K562 (cell line): ENCODE results near the gene IGDCC3. TPM values are rescaled to one million over a fixed set of nuclear protein-coding genes. Genes with fewer than 3 reads are reported as not detected.

Source experiments
- ATAC-seq: fragments of 200-7000 bp; cut with Tn5 transposase; 3 replicates; pipeline ENCODE4 v1.9.1; 2020; ENCODE audit warnings: moderate library complexity
- BruUV-seq: library from RNA; stranded (reverse); fragments of 400-500 nt; replicated peaks from 2 replicates; lab custom pipeline; 2021; lab: Mats Ljungman, UMichigan
- CTCF ChIA-PET: fragments of 300-600 bp; formaldehyde crosslinking; extraction: SDS; loops from one replicate; lab custom pipeline; 2021; ENCODE audit warnings: low intra/inter-chr PET ratio; lab: Yijun Ruan, JAX
- POLR2A ChIA-PET: fragments of 300-600, 350-650 bp; sonication (Branson Sonifier 250); formaldehyde crosslinking; extraction: SDS; loops from one replicate; lab custom pipeline; 2021; ENCODE audit warnings: antibody characterized with exemption, inconsistent platforms; lab: Yijun Ruan, JAX
- DNase-seq, 4 experiments: peaks; one replicate each; pipeline versions ENCODE4 v3.0.0 to v3.0.0-alpha.2; 2011 to 2018; ENCODE audit warnings: low spot score in 3 of 4, mixed read lengths in 3 of 4; ENCODE audit errors: extremely low read depth in 1 of 4
- FAIRE-seq: peaks from 2 replicates; lab custom pipeline; 2011; peaks lifted over from hg19 to GRCh38; lab: Jason Lieb, UNC
- H2AFZ ChIP-seq: 2 replicates; pipeline ENCODE4 v1.6.0; 2011; ENCODE audit warnings: low read depth, low read length, control low read depth, inconsistent platforms
- H3K27ac ChIP-seq: fragments of 200-600 bp; 3 replicates; pipeline ENCODE4 v1.8.0; 2011; ENCODE audit warnings: low read depth, mild to moderate bottlenecking, control low read depth, inconsistent platforms, low read length, moderate library complexity, mixed read lengths; ENCODE audit errors: extremely low read depth
- H3K27me3 ChIP-seq, 2 experiments: fragments of 300-600 bp in 1 of 2; 2 replicates in 1 of 2; 3 replicates in 1 of 2; pipeline versions ENCODE4 v1.6.0 to v1.8.0; 2011; ENCODE audit warnings: inconsistent platforms in 2 of 2, low read length in 2 of 2, mild to moderate bottlenecking in 1 of 2, mixed read lengths in 1 of 2, moderate library complexity in 1 of 2; ENCODE audit not compliant: control insufficient read depth in 2 of 2, insufficient read depth in 2 of 2
- H3K36me3 ChIP-seq: fragments of 300-600 bp; 3 replicates; pipeline ENCODE4 v1.8.0; 2011; ENCODE audit warnings: mild to moderate bottlenecking, low read length, inconsistent platforms; ENCODE audit not compliant: control insufficient read depth, insufficient read depth
- H3K4me1 ChIP-seq, 2 experiments: fragments of 200-600 bp in 1 of 2; replicated peaks in 1 of 2; 2 replicates in 1 of 2; 3 replicates in 1 of 2; pipeline versions ENCODE4 v1.5.1 to v1.8.0; 2011; ENCODE audit warnings: inconsistent platforms in 2 of 2, low read length in 2 of 2, mild to moderate bottlenecking in 1 of 2, mixed read lengths in 1 of 2, moderate library complexity in 1 of 2; ENCODE audit not compliant: control insufficient read depth in 2 of 2, insufficient read depth in 2 of 2
- H3K4me2 ChIP-seq: 2 replicates; pipeline ENCODE4 v1.6.1; 2011; ENCODE audit warnings: low read length, control low read depth, inconsistent platforms, mixed read lengths; ENCODE audit not compliant: insufficient read depth
- H3K4me3 ChIP-seq: fragments of 200-600 bp; sonication (generic), shearing (Covaris generic); 2 replicates; pipeline ENCODE4 v1.5.1; 2016; ENCODE audit warnings: control low read depth, inconsistent platforms
- H3K79me2 ChIP-seq: fragments of 200-600 bp; 3 replicates; pipeline ENCODE4 v1.8.0; 2011; ENCODE audit warnings: low read length, inconsistent platforms; ENCODE audit not compliant: control insufficient read depth, insufficient read depth
- H3K9ac ChIP-seq, 2 experiments: 2 replicates each; pipeline versions ENCODE4 v1.6.0 to v1.6.1; 2011; ENCODE audit warnings: low read depth in 2 of 2, low read length in 2 of 2, control low read depth in 1 of 2, inconsistent platforms in 1 of 2, mild to moderate bottlenecking in 1 of 2, mixed read lengths in 1 of 2; ENCODE audit not compliant: insufficient read depth in 1 of 2
- H3K9me1 ChIP-seq: one replicate; pipeline ENCODE4 v1.6.0; 2011; ENCODE audit warnings: inconsistent platforms, mild to moderate bottlenecking, low read length, moderate library complexity; ENCODE audit not compliant: control insufficient read depth, insufficient read depth
- H3K9me3 ChIP-seq: replicated peaks from 2 replicates; pipeline ENCODE4 v1.5.1; 2011; ENCODE audit warnings: low read depth, low read length, inconsistent platforms; ENCODE audit not compliant: control insufficient read depth, insufficient read depth
- H4K20me1 ChIP-seq: replicated peaks from 2 replicates; pipeline ENCODE4 v1.6.1; 2011; ENCODE audit warnings: low read length, inconsistent platforms, mixed read lengths; ENCODE audit not compliant: control insufficient read depth, insufficient read depth
- FOXA3 ChIP-seq, 2 experiments: fragments of 450-650 bp in 1 of 2; sonication (generic) in 1 of 2; formaldehyde crosslinking; IDR thresholded peaks in 1 of 2; conservative IDR thresholded peaks in 1 of 2; 2 replicates each; pipeline versions ENCODE4 v1.4.0 to v1.8.0; 2020 to 2022; ENCODE audit warnings: mild to moderate bottlenecking in 2 of 2, missing genetic modification reagents in 1 of 2
- MCM2 ChIP-seq: fragments of 450-650 bp; IDR thresholded peaks from 2 replicates; pipeline ENCODE4 v1.6.1; 2017; ENCODE audit warnings: low read depth, mild to moderate bottlenecking
- SUPT5H ChIP-seq: fragments of 450-650 bp; IDR thresholded peaks from 2 replicates; pipeline ENCODE4 v1.6.1; 2016
- ZNF140 ChIP-seq: fragments of 250-450 bp; sonication (Bioruptor Pico); IDR thresholded peaks from 2 replicates; pipeline ENCODE4 v1.8.0; 2021; ENCODE audit warnings: moderate library complexity, mild to moderate bottlenecking, inconsistent platforms
- WGBS: fragments of 100-300 bp; shearing (Covaris generic); methylation state at CpG from one replicate; pipeline ENCODE4 v1.1.6; 2016; ENCODE audit warnings: low coverage, mixed read lengths; ENCODE audit not compliant: insufficient coverage; ENCODE audit errors: missing lambda C conversion rate; 5-methylcytosine and 5-hydroxymethylcytosine counted together
- in situ Hi-C: fragments of 300-500 bp; cut with MboI; formaldehyde crosslinking; loops from 4 replicates; pipeline ENCODE4 v1.15.0; 2018; ENCODE audit warnings: inconsistent platforms, mixed read lengths
- intact Hi-C: fragments of 100-400 bp; cut with micrococcal nuclease; formaldehyde crosslinking; loops from 2 replicates; pipeline ENCODE4 v1.14.2; 2022
- polyA plus RNA-seq, 8 experiments: library from polyadenylated mRNA; depleted of rRNA in 4 of 8; stranded (reverse) in 5 of 8; unstranded in 3 of 8; fragments of >200 nt; fragmentation: Nextera tagmentation in 2 of 8; fragmentation: Illumina TruSeq in 1 of 8; extraction: Ambion mirVana in 2 of 8; extraction: Trizol in 1 of 8; gene quantifications; 2 replicates each; pipeline versions ENCODE4 v1.2.1 to v1.2.3, GENCODE V29; 2011 to 2014; ENCODE audit warnings: inconsistent platforms in 1 of 8, missing spikeins in 1 of 8
- total RNA-seq, 7 experiments: library from RNA; depleted of rRNA in 6 of 7; stranded (reverse); fragments of >200 nt in 6 of 7; fragmentation: Illumina TruSeq in 2 of 7; extraction: Trizol in 2 of 7; gene quantifications; 2 replicates each; pipeline versions ENCODE4 v1.2.1 to v1.2.3, GENCODE V29; 2011 to 2021; ENCODE audit warnings: low replicate concordance in 1 of 7
- TF ChIP-seq, protein P1 (sequence below): sonication (generic); formaldehyde crosslinking; IDR thresholded peaks from 2 replicates; pipeline ENCODE4 v1.8.1; 2023; ENCODE audit warnings: mild to moderate bottlenecking, missing genetic modification reagents
- TF ChIP-seq, protein P2 (sequence below): sonication (generic); formaldehyde crosslinking; IDR thresholded peaks from 2 replicates; pipeline ENCODE4 v1.8.0; 2022; ENCODE audit warnings: mild to moderate bottlenecking, missing genetic modification reagents
- TF ChIP-seq, protein P3 (sequence below): fragments of 200-400 bp; formaldehyde crosslinking; IDR thresholded peaks from 2 replicates; pipeline ENCODE4 v1.6.1; 2017; ENCODE audit warnings: mild to moderate bottlenecking, low read depth, low read length, moderate library complexity

IGDCC3 gene
- total and polyA plus RNA-seq, 9 of the 15 experiments (the other 6 are each of a cell fraction or from before 2014, with no cell fraction given): not detected

DNA sequence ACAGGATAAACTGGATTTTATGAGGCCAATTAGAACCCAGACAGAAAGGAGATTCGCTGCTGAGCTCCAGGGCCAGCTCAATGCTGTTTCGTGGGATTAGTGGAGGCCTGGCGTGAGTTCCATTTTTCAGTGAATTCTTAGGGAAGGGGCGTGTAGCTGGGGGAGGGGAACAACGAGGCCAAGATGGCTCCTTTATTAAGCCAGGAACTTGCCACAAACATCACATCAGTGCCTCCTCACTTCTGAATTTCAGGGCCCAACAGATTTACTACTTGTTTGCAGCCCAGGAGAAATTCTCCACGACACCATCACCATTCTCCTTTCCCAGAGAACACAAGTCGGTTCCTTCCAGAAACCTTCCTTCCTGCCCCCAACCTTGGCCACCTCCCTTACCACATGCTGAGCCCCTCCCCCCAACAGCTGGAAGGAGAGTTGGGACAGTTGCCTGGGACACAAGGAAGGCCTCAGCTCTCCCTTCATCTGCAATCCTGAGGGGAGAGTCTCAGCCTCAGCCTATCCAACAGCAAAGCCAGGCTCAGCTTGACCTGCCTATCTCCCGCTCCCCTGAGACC lies 39.1 kb upstream of the IGDCC3 start (continued):
- no peak for TF ChIP-seq ZNF140 (CRISPR knock-in tag)
- no peak for TF ChIP-seq MCM2

DNA sequence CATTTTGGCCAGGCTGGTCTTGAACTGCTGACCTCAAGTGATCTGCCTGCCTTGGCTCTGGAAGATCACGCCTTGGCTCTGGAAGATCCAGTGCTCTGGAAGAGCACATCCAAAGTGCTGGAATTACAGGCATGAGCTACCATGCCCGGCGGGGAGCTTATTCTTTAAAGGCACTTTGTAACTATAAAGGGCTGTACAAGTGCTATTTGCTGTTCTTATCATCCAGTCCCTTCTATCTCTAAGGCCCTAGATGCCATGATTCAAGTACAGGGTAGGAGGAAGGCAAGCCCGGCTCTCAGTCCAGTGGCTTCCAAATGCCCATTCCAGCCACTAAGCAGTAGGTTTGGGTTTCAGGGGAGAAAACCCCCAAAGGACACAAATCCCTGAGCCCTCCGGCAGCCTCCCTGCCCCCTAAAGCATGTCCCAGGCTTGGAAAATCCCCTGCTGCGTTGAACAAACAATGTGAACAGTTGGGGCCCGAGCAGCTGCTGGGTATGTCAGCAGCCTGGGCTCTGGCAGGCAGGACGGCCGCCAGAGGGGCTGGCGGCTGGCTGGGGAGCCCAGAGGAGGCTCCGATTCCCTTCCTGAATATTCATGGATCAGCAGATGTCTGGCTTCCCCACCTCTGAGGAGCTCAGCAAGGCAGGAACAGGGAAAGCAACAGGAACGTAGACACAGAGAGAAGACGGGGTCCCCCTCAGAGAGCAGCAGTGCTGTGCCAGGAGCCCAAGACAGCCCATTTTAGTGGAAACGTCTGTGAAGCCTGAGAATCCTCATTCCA lies 37.2 kb upstream of the IGDCC3 start:
- Histone ChIP-seq H3K4me3 (no peak overlapping the region), H3K9me1 (no peaks in the 10 kb centered on the region), H4K20me1 (no peaks in the 10 kb centered on the region), H3K9ac (no peak overlapping the region), H3K9me3 (no peaks in the 10 kb centered on the region), H2AFZ (no peak overlapping the region), H3K27ac (no peak overlapping the region)
- FAIRE-seq (no peak), ATAC-seq (no peak; the same call in 2 of the 3 replicates), DNase-seq (no peak)
- BruUV-seq: no TSS peak
- intact Hi-C loops: no loop called here
- WGBS: 12% methylated on average over 14 of the region's 14 CpGs
- in situ Hi-C loops: no loop called here
- POLR2A ChIA-PET: interaction anchor here (0.6 to 1.9 kb wide), 4 partner anchors 8 to 110 kb away, joined by 3 to 7 read pairs (median 4); partner anchors contain the start of gene RNU5B-1
- TF ChIP-seq, protein P1, sequence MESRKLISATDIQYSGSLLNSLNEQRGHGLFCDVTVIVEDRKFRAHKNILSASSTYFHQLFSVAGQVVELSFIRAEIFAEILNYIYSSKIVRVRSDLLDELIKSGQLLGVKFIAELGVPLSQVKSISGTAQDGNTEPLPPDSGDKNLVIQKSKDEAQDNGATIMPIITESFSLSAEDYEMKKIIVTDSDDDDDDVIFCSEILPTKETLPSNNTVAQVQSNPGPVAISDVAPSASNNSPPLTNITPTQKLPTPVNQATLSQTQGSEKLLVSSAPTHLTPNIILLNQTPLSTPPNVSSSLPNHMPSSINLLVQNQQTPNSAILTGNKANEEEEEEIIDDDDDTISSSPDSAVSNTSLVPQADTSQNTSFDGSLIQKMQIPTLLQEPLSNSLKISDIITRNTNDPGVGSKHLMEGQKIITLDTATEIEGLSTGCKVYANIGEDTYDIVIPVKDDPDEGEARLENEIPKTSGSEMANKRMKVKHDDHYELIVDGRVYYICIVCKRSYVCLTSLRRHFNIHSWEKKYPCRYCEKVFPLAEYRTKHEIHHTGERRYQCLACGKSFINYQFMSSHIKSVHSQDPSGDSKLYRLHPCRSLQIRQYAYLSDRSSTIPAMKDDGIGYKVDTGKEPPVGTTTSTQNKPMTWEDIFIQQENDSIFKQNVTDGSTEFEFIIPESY (CRISPR knock-in tag): no peak
- TF ChIP-seq, protein P2, sequence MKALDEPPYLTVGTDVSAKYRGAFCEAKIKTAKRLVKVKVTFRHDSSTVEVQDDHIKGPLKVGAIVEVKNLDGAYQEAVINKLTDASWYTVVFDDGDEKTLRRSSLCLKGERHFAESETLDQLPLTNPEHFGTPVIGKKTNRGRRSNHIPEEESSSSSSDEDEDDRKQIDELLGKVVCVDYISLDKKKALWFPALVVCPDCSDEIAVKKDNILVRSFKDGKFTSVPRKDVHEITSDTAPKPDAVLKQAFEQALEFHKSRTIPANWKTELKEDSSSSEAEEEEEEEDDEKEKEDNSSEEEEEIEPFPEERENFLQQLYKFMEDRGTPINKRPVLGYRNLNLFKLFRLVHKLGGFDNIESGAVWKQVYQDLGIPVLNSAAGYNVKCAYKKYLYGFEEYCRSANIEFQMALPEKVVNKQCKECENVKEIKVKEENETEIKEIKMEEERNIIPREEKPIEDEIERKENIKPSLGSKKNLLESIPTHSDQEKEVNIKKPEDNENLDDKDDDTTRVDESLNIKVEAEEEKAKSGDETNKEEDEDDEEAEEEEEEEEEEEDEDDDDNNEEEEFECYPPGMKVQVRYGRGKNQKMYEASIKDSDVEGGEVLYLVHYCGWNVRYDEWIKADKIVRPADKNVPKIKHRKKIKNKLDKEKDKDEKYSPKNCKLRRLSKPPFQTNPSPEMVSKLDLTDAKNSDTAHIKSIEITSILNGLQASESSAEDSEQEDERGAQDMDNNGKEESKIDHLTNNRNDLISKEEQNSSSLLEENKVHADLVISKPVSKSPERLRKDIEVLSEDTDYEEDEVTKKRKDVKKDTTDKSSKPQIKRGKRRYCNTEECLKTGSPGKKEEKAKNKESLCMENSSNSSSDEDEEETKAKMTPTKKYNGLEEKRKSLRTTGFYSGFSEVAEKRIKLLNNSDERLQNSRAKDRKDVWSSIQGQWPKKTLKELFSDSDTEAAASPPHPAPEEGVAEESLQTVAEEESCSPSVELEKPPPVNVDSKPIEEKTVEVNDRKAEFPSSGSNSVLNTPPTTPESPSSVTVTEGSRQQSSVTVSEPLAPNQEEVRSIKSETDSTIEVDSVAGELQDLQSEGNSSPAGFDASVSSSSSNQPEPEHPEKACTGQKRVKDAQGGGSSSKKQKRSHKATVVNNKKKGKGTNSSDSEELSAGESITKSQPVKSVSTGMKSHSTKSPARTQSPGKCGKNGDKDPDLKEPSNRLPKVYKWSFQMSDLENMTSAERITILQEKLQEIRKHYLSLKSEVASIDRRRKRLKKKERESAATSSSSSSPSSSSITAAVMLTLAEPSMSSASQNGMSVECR (CRISPR knock-in tag): no peak
- TF ChIP-seq, protein P3, sequence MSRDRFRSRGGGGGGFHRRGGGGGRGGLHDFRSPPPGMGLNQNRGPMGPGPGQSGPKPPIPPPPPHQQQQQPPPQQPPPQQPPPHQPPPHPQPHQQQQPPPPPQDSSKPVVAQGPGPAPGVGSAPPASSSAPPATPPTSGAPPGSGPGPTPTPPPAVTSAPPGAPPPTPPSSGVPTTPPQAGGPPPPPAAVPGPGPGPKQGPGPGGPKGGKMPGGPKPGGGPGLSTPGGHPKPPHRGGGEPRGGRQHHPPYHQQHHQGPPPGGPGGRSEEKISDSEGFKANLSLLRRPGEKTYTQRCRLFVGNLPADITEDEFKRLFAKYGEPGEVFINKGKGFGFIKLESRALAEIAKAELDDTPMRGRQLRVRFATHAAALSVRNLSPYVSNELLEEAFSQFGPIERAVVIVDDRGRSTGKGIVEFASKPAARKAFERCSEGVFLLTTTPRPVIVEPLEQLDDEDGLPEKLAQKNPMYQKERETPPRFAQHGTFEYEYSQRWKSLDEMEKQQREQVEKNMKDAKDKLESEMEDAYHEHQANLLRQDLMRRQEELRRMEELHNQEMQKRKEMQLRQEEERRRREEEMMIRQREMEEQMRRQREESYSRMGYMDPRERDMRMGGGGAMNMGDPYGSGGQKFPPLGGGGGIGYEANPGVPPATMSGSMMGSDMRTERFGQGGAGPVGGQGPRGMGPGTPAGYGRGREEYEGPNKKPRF: no peak
- TF ChIP-seq SUPT5H (no peak), FOXA3 (CRISPR knock-in tag; conservative IDR thresholded peaks at IDR 0.05 in 1 of 2, IDR thresholded peaks at IDR 0.05 in 1 of 2) (no peak)
- TF ChIP-seq, all 486 proteins: peak for 0
- no peaks in the 10 kb centered on the region for H3K79me2 ChIP-seq
- CTCF ChIA-PET: no interaction called here
- H3K36me3 ChIP-seq: no peaks in the 10 kb centered on the region
- peaks cover under 1 to 9% of the 10 kb centered on the region in 2 experiments; a peak in 2 of 5 replicates for H3K4me1 ChIP-seq
- peaks cover 7 to 25% of the 10 kb centered on the region in 2 experiments; a peak in 3 of 5 replicates for H3K27me3 ChIP-seq
- H3K4me2 ChIP-seq: no peak overlapping the region
